K562 (cell line): ENCODE data around the gene SLAMF8. TPM values are rescaled to one million over a fixed set of nuclear protein-coding genes. Genes with fewer than 3 reads are reported as not detected.

Experiments
- ATAC-seq: fragments of 200-7000 bp; cut with Tn5 transposase; 3 replicates; pipeline ENCODE4 v1.9.1; 2020; ENCODE audit warnings: moderate library complexity
- BruUV-seq: library from RNA; stranded (reverse); fragments of 400-500 nt; replicated peaks from 2 replicates; lab custom pipeline; 2021; lab: Mats Ljungman, UMichigan
- CTCF ChIA-PET: fragments of 300-600 bp; formaldehyde crosslinking; extraction: SDS; loops from one replicate; lab custom pipeline; 2021; ENCODE audit warnings: low intra/inter-chr PET ratio; lab: Yijun Ruan, JAX
- POLR2A ChIA-PET: fragments of 300-600, 350-650 bp; sonication (Branson Sonifier 250); formaldehyde crosslinking; extraction: SDS; loops from one replicate; lab custom pipeline; 2021; ENCODE audit warnings: antibody characterized with exemption, inconsistent platforms; lab: Yijun Ruan, JAX
- DNase-seq, 4 experiments: peaks; one replicate each; pipeline versions ENCODE4 v3.0.0 to v3.0.0-alpha.2; 2011 to 2018; ENCODE audit warnings: low spot score in 3 of 4, mixed read lengths in 3 of 4; ENCODE audit errors: extremely low read depth in 1 of 4
- FAIRE-seq: peaks from 2 replicates; lab custom pipeline; 2011; peaks lifted over from hg19 to GRCh38; lab: Jason Lieb, UNC
- H2AFZ ChIP-seq: 2 replicates; pipeline ENCODE4 v1.6.0; 2011; ENCODE audit warnings: low read depth, low read length, control low read depth, inconsistent platforms
- H3K27ac ChIP-seq: fragments of 200-600 bp; 3 replicates; pipeline ENCODE4 v1.8.0; 2011; ENCODE audit warnings: low read depth, mild to moderate bottlenecking, control low read depth, inconsistent platforms, low read length, moderate library complexity, mixed read lengths; ENCODE audit errors: extremely low read depth
- H3K27me3 ChIP-seq, 2 experiments: fragments of 300-600 bp in 1 of 2; 2 replicates in 1 of 2; 3 replicates in 1 of 2; pipeline versions ENCODE4 v1.6.0 to v1.8.0; 2011; ENCODE audit warnings: inconsistent platforms in 2 of 2, low read length in 2 of 2, mild to moderate bottlenecking in 1 of 2, mixed read lengths in 1 of 2, moderate library complexity in 1 of 2; ENCODE audit not compliant: control insufficient read depth in 2 of 2, insufficient read depth in 2 of 2
- H3K36me3 ChIP-seq: fragments of 300-600 bp; 3 replicates; pipeline ENCODE4 v1.8.0; 2011; ENCODE audit warnings: mild to moderate bottlenecking, low read length, inconsistent platforms; ENCODE audit not compliant: control insufficient read depth, insufficient read depth
- H3K4me1 ChIP-seq, 2 experiments: fragments of 200-600 bp in 1 of 2; replicated peaks in 1 of 2; 2 replicates in 1 of 2; 3 replicates in 1 of 2; pipeline versions ENCODE4 v1.5.1 to v1.8.0; 2011; ENCODE audit warnings: inconsistent platforms in 2 of 2, low read length in 2 of 2, mild to moderate bottlenecking in 1 of 2, mixed read lengths in 1 of 2, moderate library complexity in 1 of 2; ENCODE audit not compliant: control insufficient read depth in 2 of 2, insufficient read depth in 2 of 2
- H3K4me2 ChIP-seq: 2 replicates; pipeline ENCODE4 v1.6.1; 2011; ENCODE audit warnings: low read length, control low read depth, inconsistent platforms, mixed read lengths; ENCODE audit not compliant: insufficient read depth
- H3K4me3 ChIP-seq: fragments of 200-600 bp; sonication (generic), shearing (Covaris generic); 2 replicates; pipeline ENCODE4 v1.5.1; 2016; ENCODE audit warnings: control low read depth, inconsistent platforms
- H3K79me2 ChIP-seq: fragments of 200-600 bp; 3 replicates; pipeline ENCODE4 v1.8.0; 2011; ENCODE audit warnings: low read length, inconsistent platforms; ENCODE audit not compliant: control insufficient read depth, insufficient read depth
- H3K9ac ChIP-seq, 2 experiments: 2 replicates each; pipeline versions ENCODE4 v1.6.0 to v1.6.1; 2011; ENCODE audit warnings: low read depth in 2 of 2, low read length in 2 of 2, control low read depth in 1 of 2, inconsistent platforms in 1 of 2, mild to moderate bottlenecking in 1 of 2, mixed read lengths in 1 of 2; ENCODE audit not compliant: insufficient read depth in 1 of 2
- H3K9me1 ChIP-seq: one replicate; pipeline ENCODE4 v1.6.0; 2011; ENCODE audit warnings: inconsistent platforms, mild to moderate bottlenecking, low read length, moderate library complexity; ENCODE audit not compliant: control insufficient read depth, insufficient read depth
- H3K9me3 ChIP-seq: replicated peaks from 2 replicates; pipeline ENCODE4 v1.5.1; 2011; ENCODE audit warnings: low read depth, low read length, inconsistent platforms; ENCODE audit not compliant: control insufficient read depth, insufficient read depth
- H4K20me1 ChIP-seq: replicated peaks from 2 replicates; pipeline ENCODE4 v1.6.1; 2011; ENCODE audit warnings: low read length, inconsistent platforms, mixed read lengths; ENCODE audit not compliant: control insufficient read depth, insufficient read depth
- CBX2 ChIP-seq: fragments of 200-600 bp; sonication (generic); IDR thresholded peaks from one replicate; pipeline ENCODE4 v1.6.1; 2012; ENCODE audit warnings: mild to moderate bottlenecking, low read length, inconsistent platforms; ENCODE audit not compliant: insufficient read depth, poor library complexity, severe bottlenecking
- HNRNPK ChIP-seq: fragments of 200-400 bp; formaldehyde crosslinking; IDR thresholded peaks from one replicate; pipeline ENCODE4 v1.6.1; 2018; ENCODE audit warnings: mild to moderate bottlenecking, low read depth, low read length; ENCODE audit not compliant: poor library complexity, severe bottlenecking
- KHSRP ChIP-seq: fragments of 450-650 bp; IDR thresholded peaks from 2 replicates; pipeline ENCODE4 v1.6.1; 2017
- KLF13 ChIP-seq: fragments of 450-650 bp; IDR thresholded peaks from 2 replicates; pipeline ENCODE4 v1.6.1; 2016; ENCODE audit warnings: missing genetic modification characterization, low read depth, mild to moderate bottlenecking, missing compliant biosample characterization, moderate library complexity, borderline replicate concordance
- MEF2D ChIP-seq: conservative IDR thresholded peaks from 2 replicates; pipeline ENCODE4 v1.6.1; 2016; ENCODE audit warnings: low read depth, missing genetic modification characterization, missing compliant biosample characterization
- PCBP2 ChIP-seq: fragments of 200-400 bp; formaldehyde crosslinking; IDR thresholded peaks from 2 replicates; pipeline ENCODE4 v1.6.1; 2018; ENCODE audit warnings: low read length, low read depth, mild to moderate bottlenecking, moderate library complexity; ENCODE audit not compliant: poor library complexity, severe bottlenecking
- RBM15 ChIP-seq: fragments of 200-400 bp; formaldehyde crosslinking; IDR thresholded peaks from 2 replicates; pipeline ENCODE4 v1.6.1; 2018; ENCODE audit warnings: mild to moderate bottlenecking, low read length, moderate library complexity; ENCODE audit not compliant: insufficient read depth
- SMARCA5 ChIP-seq: fragments of 450-650 bp; IDR thresholded peaks from 2 replicates; pipeline ENCODE4 v1.6.1; 2016
- SMARCE1 ChIP-seq: fragments of 450-650 bp; IDR thresholded peaks from 2 replicates; pipeline ENCODE4 v1.7.1; 2016; ENCODE audit warnings: mild to moderate bottlenecking
- TCFL5 ChIP-seq: fragments of 250-450 bp; sonication (Bioruptor Pico); conservative IDR thresholded peaks from 2 replicates; pipeline ENCODE4 v1.6.1; 2021; ENCODE audit warnings: mild to moderate bottlenecking, moderate library complexity, matching md5 sums
- ZNF436 ChIP-seq: fragments of 250-450, 450-650 bp; sonication (Bioruptor Pico); formaldehyde crosslinking; IDR thresholded peaks from 2 replicates; pipeline ENCODE4 v1.7.0; 2020; ENCODE audit warnings: mild to moderate bottlenecking
- WGBS: fragments of 100-300 bp; shearing (Covaris generic); methylation state at CpG from one replicate; pipeline ENCODE4 v1.1.6; 2016; ENCODE audit warnings: low coverage, mixed read lengths; ENCODE audit not compliant: insufficient coverage; ENCODE audit errors: missing lambda C conversion rate; 5-methylcytosine and 5-hydroxymethylcytosine counted together
- in situ Hi-C: fragments of 300-500 bp; cut with MboI; formaldehyde crosslinking; loops from 4 replicates; pipeline ENCODE4 v1.15.0; 2018; ENCODE audit warnings: inconsistent platforms, mixed read lengths
- intact Hi-C: fragments of 100-400 bp; cut with micrococcal nuclease; formaldehyde crosslinking; loops from 2 replicates; pipeline ENCODE4 v1.14.2; 2022
- polyA plus RNA-seq, 8 experiments: library from polyadenylated mRNA; depleted of rRNA in 4 of 8; stranded (reverse) in 5 of 8; unstranded in 3 of 8; fragments of >200 nt; fragmentation: Nextera tagmentation in 2 of 8; fragmentation: Illumina TruSeq in 1 of 8; extraction: Ambion mirVana in 2 of 8; extraction: Trizol in 1 of 8; gene quantifications; 2 replicates each; pipeline versions ENCODE4 v1.2.1 to v1.2.3, GENCODE V29; 2011 to 2014; ENCODE audit warnings: inconsistent platforms in 1 of 8, missing spikeins in 1 of 8
- total RNA-seq, 7 experiments: library from RNA; depleted of rRNA in 6 of 7; stranded (reverse); fragments of >200 nt in 6 of 7; fragmentation: Illumina TruSeq in 2 of 7; extraction: Trizol in 2 of 7; gene quantifications; 2 replicates each; pipeline versions ENCODE4 v1.2.1 to v1.2.3, GENCODE V29; 2011 to 2021; ENCODE audit warnings: low replicate concordance in 1 of 7
- TF ChIP-seq, protein P1 (sequence below): fragments of 250-450 bp; sonication (Bioruptor Pico); IDR thresholded peaks from 2 replicates; pipeline ENCODE4 v1.8.0; 2021; ENCODE audit warnings: mild to moderate bottlenecking, moderate library complexity
- TF ChIP-seq, protein P2 (sequence below), 2 experiments: fragments of 450-650 bp; conservative IDR thresholded peaks; 2 replicates each; pipeline ENCODE4 v1.6.1; 2017; ENCODE audit warnings: mild to moderate bottlenecking in 2 of 2, moderate library complexity in 2 of 2
- TF ChIP-seq, protein P3 (sequence below): fragments of 250-450 bp; sonication (Bioruptor Pico); IDR thresholded peaks from 2 replicates; pipeline ENCODE4 v1.4.0; 2020; ENCODE audit warnings: mild to moderate bottlenecking, moderate library complexity, borderline replicate concordance

Gene SLAMF8
- total and polyA plus RNA-seq, 9 of the 15 experiments (the other 6 are each of a cell fraction or from before 2014, with no cell fraction given): not detected

DNA sequence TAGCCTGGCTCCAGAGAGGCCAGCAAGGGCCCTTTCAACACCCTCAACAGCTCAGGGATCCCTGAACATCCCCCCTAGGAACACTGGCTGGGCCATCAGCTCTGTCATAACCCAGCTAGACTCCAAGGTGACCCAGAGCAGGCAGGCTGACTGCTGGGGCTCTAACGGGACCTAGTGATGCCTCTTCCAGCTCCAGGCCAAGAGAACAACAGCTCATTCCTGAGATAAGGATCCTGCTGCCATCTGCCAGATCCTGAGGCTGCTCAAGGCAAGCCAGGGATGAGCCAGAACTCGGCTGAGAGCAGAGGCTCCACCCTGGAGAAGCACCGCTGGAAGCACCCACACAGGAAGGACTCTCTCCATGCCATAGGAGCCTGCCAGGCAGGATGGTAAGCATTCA is 33.8 kb downstream of the SLAMF8 start:
- Histone ChIP-seq H3K79me2 (no peaks in the 10 kb centered on the region), H2AFZ (no peak overlapping the region), H3K4me2 (no peak overlapping the region), H3K9ac (no peak overlapping the region), H3K9me1 (no peaks in the 10 kb centered on the region), H3K27me3 (peaks cover 0 to 59% of the 10 kb centered on the region in 2 experiments; a peak in 4 of 5 replicates), H3K27ac (no peak overlapping the region), H3K9me3 (no peaks in the 10 kb centered on the region), H3K4me3 (no peak overlapping the region), H3K4me1 (no peaks in the 10 kb centered on the region; a peak in 1 of 5 replicates), H3K36me3 (no peaks in the 10 kb centered on the region), H4K20me1 (no peaks in the 10 kb centered on the region)
- DNase-seq: no peak
- CTCF ChIA-PET: no interaction called here
- no peak for FAIRE-seq
- ATAC-seq: no peak
- in situ Hi-C loops: no loop called here
- POLR2A ChIA-PET: interaction anchor here (1.1 kb wide), 1 partner anchor 9 kb away, joined by 4 read pairs; no protein-coding TSS in a partner anchor
- WGBS: 6% methylated on average over 3 of the region's 3 CpGs
- BruUV-seq: no TSS peak
- intact Hi-C loops: no loop called here
- TF ChIP-seq, protein P1, sequence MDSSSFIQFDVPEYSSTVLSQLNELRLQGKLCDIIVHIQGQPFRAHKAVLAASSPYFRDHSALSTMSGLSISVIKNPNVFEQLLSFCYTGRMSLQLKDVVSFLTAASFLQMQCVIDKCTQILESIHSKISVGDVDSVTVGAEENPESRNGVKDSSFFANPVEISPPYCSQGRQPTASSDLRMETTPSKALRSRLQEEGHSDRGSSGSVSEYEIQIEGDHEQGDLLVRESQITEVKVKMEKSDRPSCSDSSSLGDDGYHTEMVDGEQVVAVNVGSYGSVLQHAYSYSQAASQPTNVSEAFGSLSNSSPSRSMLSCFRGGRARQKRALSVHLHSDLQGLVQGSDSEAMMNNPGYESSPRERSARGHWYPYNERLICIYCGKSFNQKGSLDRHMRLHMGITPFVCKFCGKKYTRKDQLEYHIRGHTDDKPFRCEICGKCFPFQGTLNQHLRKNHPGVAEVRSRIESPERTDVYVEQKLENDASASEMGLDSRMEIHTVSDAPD (CRISPR knock-in tag): no peak
- TF ChIP-seq RBM15: no peak
- no peak for TF ChIP-seq MEF2D (tag)
- no peak for TF ChIP-seq TCFL5
- no peak for TF ChIP-seq PCBP2
- TF ChIP-seq KHSRP: no peak
- TF ChIP-seq, protein P2, sequence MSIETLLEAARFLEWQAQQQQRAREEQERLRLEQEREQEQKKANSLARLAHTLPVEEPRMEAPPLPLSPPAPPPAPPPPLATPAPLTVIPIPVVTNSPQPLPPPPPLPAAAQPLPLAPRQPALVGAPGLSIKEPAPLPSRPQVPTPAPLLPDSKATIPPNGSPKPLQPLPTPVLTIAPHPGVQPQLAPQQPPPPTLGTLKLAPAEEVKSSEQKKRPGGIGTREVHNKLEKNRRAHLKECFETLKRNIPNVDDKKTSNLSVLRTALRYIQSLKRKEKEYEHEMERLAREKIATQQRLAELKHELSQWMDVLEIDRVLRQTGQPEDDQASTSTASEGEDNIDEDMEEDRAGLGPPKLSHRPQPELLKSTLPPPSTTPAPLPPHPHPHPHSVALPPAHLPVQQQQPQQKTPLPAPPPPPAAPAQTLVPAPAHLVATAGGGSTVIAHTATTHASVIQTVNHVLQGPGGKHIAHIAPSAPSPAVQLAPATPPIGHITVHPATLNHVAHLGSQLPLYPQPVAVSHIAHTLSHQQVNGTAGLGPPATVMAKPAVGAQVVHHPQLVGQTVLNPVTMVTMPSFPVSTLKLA (conservative IDR thresholded peaks at IDR 0.05): no peak
- TF ChIP-seq KLF13 (tag): no peak
- TF ChIP-seq, protein P3, sequence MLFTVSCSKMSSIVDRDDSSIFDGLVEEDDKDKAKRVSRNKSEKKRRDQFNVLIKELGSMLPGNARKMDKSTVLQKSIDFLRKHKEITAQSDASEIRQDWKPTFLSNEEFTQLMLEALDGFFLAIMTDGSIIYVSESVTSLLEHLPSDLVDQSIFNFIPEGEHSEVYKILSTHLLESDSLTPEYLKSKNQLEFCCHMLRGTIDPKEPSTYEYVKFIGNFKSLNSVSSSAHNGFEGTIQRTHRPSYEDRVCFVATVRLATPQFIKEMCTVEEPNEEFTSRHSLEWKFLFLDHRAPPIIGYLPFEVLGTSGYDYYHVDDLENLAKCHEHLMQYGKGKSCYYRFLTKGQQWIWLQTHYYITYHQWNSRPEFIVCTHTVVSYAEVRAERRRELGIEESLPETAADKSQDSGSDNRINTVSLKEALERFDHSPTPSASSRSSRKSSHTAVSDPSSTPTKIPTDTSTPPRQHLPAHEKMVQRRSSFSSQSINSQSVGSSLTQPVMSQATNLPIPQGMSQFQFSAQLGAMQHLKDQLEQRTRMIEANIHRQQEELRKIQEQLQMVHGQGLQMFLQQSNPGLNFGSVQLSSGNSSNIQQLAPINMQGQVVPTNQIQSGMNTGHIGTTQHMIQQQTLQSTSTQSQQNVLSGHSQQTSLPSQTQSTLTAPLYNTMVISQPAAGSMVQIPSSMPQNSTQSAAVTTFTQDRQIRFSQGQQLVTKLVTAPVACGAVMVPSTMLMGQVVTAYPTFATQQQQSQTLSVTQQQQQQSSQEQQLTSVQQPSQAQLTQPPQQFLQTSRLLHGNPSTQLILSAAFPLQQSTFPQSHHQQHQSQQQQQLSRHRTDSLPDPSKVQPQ (CRISPR knock-in tag): no peak
- no peak for TF ChIP-seq SMARCA5
- TF ChIP-seq CBX2: no peak
- no peak for TF ChIP-seq SMARCE1
- TF ChIP-seq HNRNPK: no peak
- TF ChIP-seq ZNF436 (CRISPR knock-in tag): no peak
